ENCODE results near the gene RALGAPB. TPM values are rescaled to one million over a fixed set of nuclear protein-coding genes. Genes with fewer than 3 reads are reported as not detected.

RALGAPB gene
- polyA plus RNA-seq, 1 experiment, result 30.1 TPM

DNA sequence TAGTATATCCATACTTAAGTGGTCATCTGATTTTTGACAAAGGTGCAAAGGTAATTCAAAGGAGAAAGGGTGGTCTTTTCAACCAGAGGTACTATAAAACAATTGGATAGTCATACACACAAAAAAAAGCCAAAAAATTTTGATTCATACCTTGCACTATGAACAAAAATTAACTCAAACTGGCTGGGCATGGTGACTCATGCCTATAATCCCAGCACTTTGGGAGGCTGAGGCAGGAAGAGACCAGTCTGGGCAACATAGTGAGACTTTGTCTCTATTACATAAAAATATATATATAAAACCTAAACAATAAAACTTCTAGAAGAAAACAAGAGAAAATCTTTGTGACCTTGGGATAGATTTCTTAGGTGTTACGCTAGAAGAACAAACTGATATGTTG lies 64.5 kb downstream of the RALGAPB start:
- TF ChIP-seq, protein P1, sequence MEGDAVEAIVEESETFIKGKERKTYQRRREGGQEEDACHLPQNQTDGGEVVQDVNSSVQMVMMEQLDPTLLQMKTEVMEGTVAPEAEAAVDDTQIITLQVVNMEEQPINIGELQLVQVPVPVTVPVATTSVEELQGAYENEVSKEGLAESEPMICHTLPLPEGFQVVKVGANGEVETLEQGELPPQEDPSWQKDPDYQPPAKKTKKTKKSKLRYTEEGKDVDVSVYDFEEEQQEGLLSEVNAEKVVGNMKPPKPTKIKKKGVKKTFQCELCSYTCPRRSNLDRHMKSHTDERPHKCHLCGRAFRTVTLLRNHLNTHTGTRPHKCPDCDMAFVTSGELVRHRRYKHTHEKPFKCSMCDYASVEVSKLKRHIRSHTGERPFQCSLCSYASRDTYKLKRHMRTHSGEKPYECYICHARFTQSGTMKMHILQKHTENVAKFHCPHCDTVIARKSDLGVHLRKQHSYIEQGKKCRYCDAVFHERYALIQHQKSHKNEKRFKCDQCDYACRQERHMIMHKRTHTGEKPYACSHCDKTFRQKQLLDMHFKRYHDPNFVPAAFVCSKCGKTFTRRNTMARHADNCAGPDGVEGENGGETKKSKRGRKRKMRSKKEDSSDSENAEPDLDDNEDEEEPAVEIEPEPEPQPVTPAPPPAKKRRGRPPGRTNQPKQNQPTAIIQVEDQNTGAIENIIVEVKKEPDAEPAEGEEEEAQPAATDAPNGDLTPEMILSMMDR (IDR thresholded peaks at IDR 0.05; ENCODE audit: low read depth, low read length), result no peak
- H3K27ac ChIP-seq (ENCODE audit: low read depth, low read length), result no peak overlapping the region
- ChIA-PET POLR2A (no interaction called here), CTCF (no interaction called here)
- H3K4me3 ChIP-seq (ENCODE audit: low read depth, low read length), result no peak overlapping the region
- DNase-seq (ENCODE audit: low read depth, low spot score), result no peak
- H3K27me3 ChIP-seq (ENCODE audit: control insufficient read depth, insufficient read depth, low read length), result no peaks in the 10 kb centered on the region
- H3K9me3 ChIP-seq (ENCODE audit: control insufficient read depth, insufficient read depth, low read length), result no peaks in the 10 kb centered on the region

DNA sequence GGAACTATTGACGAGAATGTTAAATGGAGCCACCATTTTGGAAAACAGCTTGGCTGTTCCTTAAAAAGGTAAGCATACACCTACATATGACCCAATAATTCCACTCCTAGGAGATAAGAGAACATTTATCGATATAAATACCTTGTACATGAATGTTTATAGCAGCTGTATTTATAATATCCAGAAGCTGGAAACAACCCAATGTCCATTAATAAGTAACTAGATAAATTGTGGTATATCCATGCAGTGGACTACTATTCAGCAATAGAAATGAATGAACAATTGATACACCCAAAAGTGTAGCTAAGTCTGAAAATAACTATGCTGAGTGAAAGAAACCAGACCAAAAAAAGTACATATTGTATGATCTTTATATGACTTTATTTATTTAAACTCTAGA lies 66.1 kb downstream of the RALGAPB start:
- Histone ChIP-seq H3K4me3 (ENCODE audit: low read depth, low read length) (no peak overlapping the region), H3K9me3 (ENCODE audit: control insufficient read depth, insufficient read depth, low read length) (no peaks in the 10 kb centered on the region), H3K27me3 (ENCODE audit: control insufficient read depth, insufficient read depth, low read length) (no peaks in the 10 kb centered on the region), H3K27ac (ENCODE audit: low read depth, low read length) (no peak overlapping the region)
- no peak for DNase-seq (ENCODE audit: low read depth, low spot score)
- TF ChIP-seq, protein P1 (IDR thresholded peaks at IDR 0.05; ENCODE audit: low read depth, low read length), result no peak
- POLR2A ChIA-PET, result interaction anchor here (1.1 kb wide), 1 partner anchor 93 kb away, joined by 3 read pairs; no protein-coding TSS in a partner anchor
- CTCF ChIA-PET, result interaction anchor here (1.5 kb wide), 1 partner anchor 104 kb away, joined by 3 read pairs; the partner anchor contains the start of gene SNHG17

DNA sequence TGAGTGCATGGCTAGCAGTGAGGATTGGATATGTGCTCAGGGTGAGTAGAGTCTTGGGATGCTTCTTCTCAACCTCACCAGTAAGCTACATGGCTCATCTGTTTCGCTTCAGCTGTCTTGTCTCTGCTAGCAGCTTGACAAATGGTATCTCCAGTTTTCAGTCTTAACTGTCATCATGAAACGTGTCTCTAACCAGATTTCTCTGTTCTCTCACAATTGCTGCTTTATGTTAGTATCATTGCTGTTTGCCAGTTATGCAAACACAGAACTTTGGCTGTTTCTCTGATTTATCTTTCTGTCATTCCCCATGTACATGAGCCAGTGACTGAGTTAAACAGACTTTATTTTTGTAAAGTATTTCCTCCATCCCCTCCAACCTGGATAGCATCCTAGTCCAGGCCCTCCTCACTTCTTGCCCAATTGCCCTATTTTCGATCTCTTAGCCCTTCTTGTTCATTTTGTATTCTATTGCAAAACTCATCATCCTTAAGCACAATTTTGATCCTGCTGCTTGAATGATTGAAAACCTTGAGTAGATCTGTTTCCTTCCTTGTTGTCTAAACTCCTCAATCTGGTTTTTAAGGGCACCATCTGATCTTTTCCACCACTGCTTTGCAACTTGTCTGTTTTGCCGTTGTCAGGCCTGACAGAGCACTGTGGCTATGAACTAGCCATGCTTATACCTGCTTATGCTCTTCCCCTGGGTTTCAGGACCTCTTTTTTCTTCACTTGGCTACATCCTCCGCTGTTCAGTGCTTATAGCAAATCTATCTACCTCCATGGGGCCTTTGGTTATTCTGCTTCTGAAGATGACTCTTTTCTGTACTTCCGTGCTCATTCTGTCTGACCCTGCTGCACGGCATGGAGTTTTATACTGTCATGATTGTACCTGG lies 70.6 kb downstream of the RALGAPB start:
- no peaks in the 10 kb centered on the region for H3K9me3 ChIP-seq (ENCODE audit: control insufficient read depth, insufficient read depth, low read length)
- no peak overlapping the region for H3K27ac ChIP-seq (ENCODE audit: low read depth, low read length)
- H3K27me3 ChIP-seq (ENCODE audit: control insufficient read depth, insufficient read depth, low read length), result no peaks in the 10 kb centered on the region
- ChIA-PET POLR2A (no interaction called here), CTCF (no interaction called here)
- H3K4me3 ChIP-seq (ENCODE audit: low read depth, low read length), result no peak overlapping the region
- no peak for DNase-seq (ENCODE audit: low read depth, low spot score)
- TF ChIP-seq, protein P1 (IDR thresholded peaks at IDR 0.05; ENCODE audit: low read depth, low read length), result no peak

DNA sequence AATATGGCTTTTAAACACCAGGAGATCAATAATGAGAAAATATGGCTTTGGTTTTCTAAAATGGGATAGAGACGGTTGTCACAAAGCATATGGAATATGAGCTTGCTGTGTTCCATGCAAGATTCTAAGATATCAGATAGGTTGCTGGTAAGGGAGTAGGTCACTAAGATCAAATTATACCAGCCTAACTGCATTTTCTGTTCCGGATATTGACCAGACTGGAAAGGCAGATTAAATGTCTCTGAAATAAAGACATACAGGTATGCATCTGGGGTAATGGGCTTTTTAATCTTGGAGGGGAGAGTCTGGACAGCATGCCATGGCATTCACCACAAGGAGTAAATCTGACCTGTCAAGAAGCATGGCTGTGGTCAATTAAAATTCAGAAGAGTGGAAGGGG lies 73.1 kb downstream of the RALGAPB start:
- no peaks in the 10 kb centered on the region for H3K9me3 ChIP-seq (ENCODE audit: control insufficient read depth, insufficient read depth, low read length)
- CTCF ChIA-PET, result no interaction called here
- H3K27me3 ChIP-seq (ENCODE audit: control insufficient read depth, insufficient read depth, low read length), result no peaks in the 10 kb centered on the region
- TF ChIP-seq, protein P1 (IDR thresholded peaks at IDR 0.05; ENCODE audit: low read depth, low read length), result no peak
- no peak overlapping the region for H3K4me3 ChIP-seq (ENCODE audit: low read depth, low read length)
- H3K27ac ChIP-seq (ENCODE audit: low read depth, low read length), result no peak overlapping the region
- DNase-seq (ENCODE audit: low read depth, low spot score), result no peak
- POLR2A ChIA-PET, result no interaction called here

DNA sequence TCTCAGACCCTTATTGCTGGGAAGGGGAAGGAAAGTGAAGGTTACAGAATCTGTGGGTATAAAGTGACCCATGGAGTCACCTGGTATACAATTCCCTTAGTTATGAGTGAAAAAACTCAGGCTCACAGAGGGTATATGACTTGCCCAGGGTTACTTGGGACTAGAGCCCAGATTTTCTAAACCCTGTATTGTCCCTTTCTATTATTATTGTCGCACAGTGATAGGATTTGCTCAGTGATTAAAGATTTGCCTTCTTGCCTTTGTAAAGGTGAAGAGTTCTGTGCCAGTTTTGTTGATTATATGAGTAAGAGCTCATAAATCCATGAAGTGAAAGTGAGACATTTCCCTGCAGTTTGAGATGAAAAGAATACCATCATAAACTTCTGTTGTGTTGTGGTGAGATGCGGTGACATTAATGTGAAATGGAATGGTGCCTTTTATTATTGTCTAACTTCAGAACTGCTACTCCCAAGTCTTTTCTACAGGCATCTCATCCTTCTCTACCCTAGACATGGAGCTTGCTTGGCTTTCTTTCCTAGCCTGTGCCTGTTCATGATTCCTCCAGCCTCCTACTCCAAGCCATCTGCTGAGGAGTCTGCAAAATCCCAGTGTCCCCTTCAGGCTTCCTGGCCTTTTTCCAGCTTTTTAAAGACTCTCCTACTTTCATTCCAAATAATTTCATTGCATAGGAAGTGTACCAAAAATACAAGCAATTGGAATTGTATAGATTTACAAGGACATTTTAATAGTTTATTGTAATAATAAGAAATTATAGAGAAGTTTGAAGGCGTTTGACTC lies 74.8 kb downstream of the RALGAPB start:
- no peak for DNase-seq (ENCODE audit: low read depth, low spot score)
- CTCF ChIA-PET, result no interaction called here
- H3K27me3 ChIP-seq (ENCODE audit: control insufficient read depth, insufficient read depth, low read length), result no peaks in the 10 kb centered on the region
- POLR2A ChIA-PET, result no interaction called here
- H3K4me3 ChIP-seq (ENCODE audit: low read depth, low read length), result no peak overlapping the region
- TF ChIP-seq, protein P1 (IDR thresholded peaks at IDR 0.05; ENCODE audit: low read depth, low read length), result no peak
- H3K9me3 ChIP-seq (ENCODE audit: control insufficient read depth, insufficient read depth, low read length), result no peaks in the 10 kb centered on the region
- no peak overlapping the region for H3K27ac ChIP-seq (ENCODE audit: low read depth, low read length)
